Tibial artery (tissue), 4 donors: Measurements from ENCODE around the gene TNPO2.
"Not testable (repeated sequence)": the region's sequence is repeated elsewhere in the genome, so short reads cannot be mapped to it uniquely, and the experiment has no call there.

Experiments used
- DNase-seq, 2 donors: peaks; one replicate each; pipeline ENCODE4 v3.0.0-alpha.2; 2019
- H3K27ac ChIP-seq, 2 donors: fragments of 200-600 bp; sonication (generic) in 1 of 2; 1 replicate in 1 of 2; 2 replicates in 1 of 2; pipeline ENCODE4 v1.5.1; 2018 to 2019; ENCODE audit warnings: mild to moderate bottlenecking in 1 of 2
- H3K27me3 ChIP-seq, 2 donors: fragments of 200-600 bp; sonication (generic) in 1 of 2; one replicate each; pipeline versions ENCODE4 v1.5.1 to v1.6.0; 2016 to 2019
- H3K36me3 ChIP-seq, 3 donors: fragments of 200-600 bp; sonication (generic) in 2 of 3; one replicate each; pipeline ENCODE4 v1.5.1; 2016 to 2019; ENCODE audit warnings: mild to moderate bottlenecking in 2 of 3
- H3K4me1 ChIP-seq, 4 donors: fragments of 200-600 bp; sonication (generic) in 2 of 4; 1 replicate in 3 of 4; 2 replicates in 1 of 4; pipeline ENCODE4 v1.5.1; 2016 to 2019
- H3K4me3 ChIP-seq, 2 donors: fragments of 200-600 bp; sonication (generic) in 1 of 2; 1 replicate in 1 of 2; 2 replicates in 1 of 2; pipeline ENCODE4 v1.5.1; 2018 to 2019; ENCODE audit warnings: mild to moderate bottlenecking in 2 of 2
- H3K9me3 ChIP-seq, 3 donors: fragments of 200-600 bp; sonication (generic) in 1 of 3; one replicate each; pipeline ENCODE4 v1.5.1; 2016 to 2019
- intact Hi-C: fragments of 100-400 bp; cut with DNase I; formaldehyde crosslinking; loops from one replicate; pipeline ENCODE4 v1.15.0; 2023; ENCODE audit warnings: low total_unique reads
- TF ChIP-seq, protein P1 (sequence below), 2 experiments: fragments of 200-600 bp in 1 of 2; fragments of 450-650 bp in 1 of 2; IDR thresholded peaks; one replicate each; pipeline ENCODE4 v1.5.1; 2017 to 2019; ENCODE audit warnings: antibody characterized with exemption in 2 of 2, mild to moderate bottlenecking in 1 of 2, moderate library complexity in 1 of 2

TNPO2 gene

GRCh38 chr19:12680034-12680433 is 43.7 kb downstream of the TNPO2 start:
- no peak overlapping the region for H3K27ac ChIP-seq
- DNase-seq: no peak
- no peaks in the 10 kb centered on the region for H3K27me3 ChIP-seq
- H3K9me3 ChIP-seq: no peaks in the 10 kb centered on the region
- no peak overlapping the region for H3K4me3 ChIP-seq
- TF ChIP-seq, protein P1, sequence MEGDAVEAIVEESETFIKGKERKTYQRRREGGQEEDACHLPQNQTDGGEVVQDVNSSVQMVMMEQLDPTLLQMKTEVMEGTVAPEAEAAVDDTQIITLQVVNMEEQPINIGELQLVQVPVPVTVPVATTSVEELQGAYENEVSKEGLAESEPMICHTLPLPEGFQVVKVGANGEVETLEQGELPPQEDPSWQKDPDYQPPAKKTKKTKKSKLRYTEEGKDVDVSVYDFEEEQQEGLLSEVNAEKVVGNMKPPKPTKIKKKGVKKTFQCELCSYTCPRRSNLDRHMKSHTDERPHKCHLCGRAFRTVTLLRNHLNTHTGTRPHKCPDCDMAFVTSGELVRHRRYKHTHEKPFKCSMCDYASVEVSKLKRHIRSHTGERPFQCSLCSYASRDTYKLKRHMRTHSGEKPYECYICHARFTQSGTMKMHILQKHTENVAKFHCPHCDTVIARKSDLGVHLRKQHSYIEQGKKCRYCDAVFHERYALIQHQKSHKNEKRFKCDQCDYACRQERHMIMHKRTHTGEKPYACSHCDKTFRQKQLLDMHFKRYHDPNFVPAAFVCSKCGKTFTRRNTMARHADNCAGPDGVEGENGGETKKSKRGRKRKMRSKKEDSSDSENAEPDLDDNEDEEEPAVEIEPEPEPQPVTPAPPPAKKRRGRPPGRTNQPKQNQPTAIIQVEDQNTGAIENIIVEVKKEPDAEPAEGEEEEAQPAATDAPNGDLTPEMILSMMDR (IDR thresholded peaks at IDR 0.05): no peak
- peaks cover 40 to 52% (median 44%) of the 10 kb centered on the region in 3 donors for H3K36me3 ChIP-seq
- H3K4me1 ChIP-seq: peaks cover 0 to 27% (median 6%) of the 10 kb centered on the region in 4 donors
- intact Hi-C loops: loop anchor here (2.0 kb wide), 1 partner anchor 55 kb away; the partner anchor contains the start of gene TRIR

GRCh38 chr19:12678039-12678438 is 45.7 kb downstream of the TNPO2 start:
- DNase-seq, H3K9me3 ChIP-seq, H3K27me3 ChIP-seq, H3K27ac ChIP-seq, H3K4me3 ChIP-seq: not testable (repeated sequence)
- Histone ChIP-seq H3K4me1 (peaks cover 0 to 27% (median 6%) of the 10 kb centered on the region in 4 donors), H3K36me3 (peaks cover 58 to 72% (median 58%) of the 10 kb centered on the region in 3 donors)
- intact Hi-C loops: loop anchor here (10.0 kb wide), 1 partner anchor 113 kb away; no protein-coding TSS in a partner anchor

DNA sequence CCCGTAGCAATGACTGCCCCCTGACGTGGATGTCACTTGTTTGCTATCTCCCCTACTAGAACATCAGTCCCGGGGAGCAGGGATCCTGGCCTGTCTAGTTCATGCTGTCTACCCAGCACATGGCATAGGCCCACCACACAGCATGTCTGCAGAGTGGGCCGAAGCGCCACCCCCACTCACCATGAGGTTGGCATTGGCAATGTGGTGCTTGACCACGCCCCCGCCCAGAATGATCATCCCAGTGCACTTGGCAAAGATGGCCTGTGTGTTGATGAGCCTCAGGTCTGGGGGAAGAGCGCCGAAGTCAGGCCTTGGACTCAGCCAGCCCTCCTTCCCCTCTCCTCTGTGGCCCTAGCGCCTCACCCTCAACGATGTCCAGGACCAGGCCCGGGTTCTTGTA is 46.8 kb downstream of the TNPO2 start:
- no peaks in the 10 kb centered on the region for H3K27me3 ChIP-seq
- peaks cover 62 to 83% (median 64%) of the 10 kb centered on the region in 3 donors for H3K36me3 ChIP-seq
- H3K4me1 ChIP-seq: peaks cover 0 to 25% (median 6%) of the 10 kb centered on the region in 4 donors
- TF ChIP-seq, protein P1 (IDR thresholded peaks at IDR 0.05): no peak
- DNase-seq: no peak
- H3K4me3 ChIP-seq: no peak overlapping the region
- H3K27ac ChIP-seq: no peak overlapping the region
- no peaks in the 10 kb centered on the region for H3K9me3 ChIP-seq
- intact Hi-C loops: loop anchor here (10.0 kb wide), 1 partner anchor 112 kb away; no protein-coding TSS in a partner anchor

GRCh38 chr19:12676384-12676792 is 47.3 kb downstream of the TNPO2 start:
- H3K36me3 ChIP-seq: peaks cover 62 to 88% (median 64%) of the 10 kb centered on the region in 3 donors
- no peak overlapping the region for H3K4me3 ChIP-seq
- intact Hi-C loops: loop anchor here (10.0 kb wide), 1 partner anchor 112 kb away; no protein-coding TSS in a partner anchor
- peaks cover 0 to 25% (median 6%) of the 10 kb centered on the region in 4 donors for H3K4me1 ChIP-seq
- H3K9me3 ChIP-seq: no peaks in the 10 kb centered on the region
- H3K27me3 ChIP-seq: no peaks in the 10 kb centered on the region
- peak; percentile 75 to 86 for DNase-seq
- TF ChIP-seq, protein P1 (IDR thresholded peaks at IDR 0.05): peak; percentile 70 to 75
- H3K27ac ChIP-seq: no peak overlapping the region

DNA sequence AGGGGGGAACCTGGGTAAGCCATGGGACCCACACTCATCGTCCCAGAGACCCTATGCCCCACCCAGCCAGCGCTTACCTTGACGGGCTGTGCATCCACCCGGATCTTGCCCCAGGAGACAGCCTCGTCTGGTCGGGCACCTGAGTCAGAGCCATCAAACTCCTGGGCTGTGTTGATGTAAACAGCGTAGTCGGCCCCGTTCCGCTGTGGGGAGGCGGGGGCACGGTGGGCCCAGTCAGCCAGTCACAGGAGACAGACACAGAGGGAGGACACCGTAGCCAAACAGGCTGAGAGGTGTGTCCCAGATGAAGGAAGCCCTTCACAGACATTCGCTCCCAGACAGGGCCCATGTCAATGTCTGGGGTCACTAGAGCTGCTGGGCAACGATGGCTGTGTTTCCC is 47.8 kb downstream of the TNPO2 start:
- H3K4me1 ChIP-seq: peaks cover 0 to 25% (median 7%) of the 10 kb centered on the region in 4 donors
- no peak overlapping the region for H3K27ac ChIP-seq
- H3K9me3 ChIP-seq: no peaks in the 10 kb centered on the region
- intact Hi-C loops: loop anchor here (10.0 kb wide), 1 partner anchor 111 kb away; no protein-coding TSS in a partner anchor
- H3K4me3 ChIP-seq: no peak overlapping the region
- TF ChIP-seq, protein P1 (IDR thresholded peaks at IDR 0.05): no peak
- DNase-seq: no peak
- no peaks in the 10 kb centered on the region for H3K27me3 ChIP-seq
- peaks cover 62 to 88% (median 64%) of the 10 kb centered on the region in 3 donors for H3K36me3 ChIP-seq

DNA sequence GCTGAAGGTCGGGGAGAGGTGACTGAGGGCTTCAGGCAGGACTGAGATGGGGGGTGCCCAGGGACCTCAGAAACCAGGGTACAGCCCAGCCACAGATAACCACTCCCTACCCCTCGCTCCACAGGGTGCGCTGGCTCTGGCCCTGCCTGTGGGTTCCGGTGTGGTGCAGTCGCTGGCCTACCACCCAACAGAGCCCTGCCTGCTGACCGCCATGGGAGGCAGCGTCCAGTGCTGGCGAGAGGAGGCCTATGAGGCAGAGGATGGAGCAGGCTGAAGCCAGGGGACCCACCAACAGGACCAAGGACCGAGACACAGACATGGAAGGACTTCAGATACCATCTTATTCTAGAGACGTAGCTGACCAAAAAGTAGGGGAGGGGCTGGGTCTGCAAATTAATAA is 48.3 kb downstream of the TNPO2 start:
- Histone ChIP-seq H3K4me3 (no peak overlapping the region), H3K4me1 (peaks cover 0 to 25% (median 10%) of the 10 kb centered on the region in 4 donors), H3K27me3 (no peaks in the 10 kb centered on the region), H3K36me3 (peaks cover 62 to 88% (median 64%) of the 10 kb centered on the region in 3 donors), H3K27ac (no peak overlapping the region), H3K9me3 (no peaks in the 10 kb centered on the region)
- no peak for DNase-seq
- TF ChIP-seq, protein P1 (IDR thresholded peaks at IDR 0.05): no peak
- intact Hi-C loops: loop anchor here (10.0 kb wide), 1 partner anchor 111 kb away; no protein-coding TSS in a partner anchor
